HG03060 (cell line): ENCODE data around the gene PLXND1.
"Not testable (repeated sequence)": the region's sequence is repeated elsewhere in the genome, so short reads cannot be mapped to it uniquely, and the experiment has no call there.

Experiments used
- ATAC-seq: cut with Tn5 transposase; IDR thresholded peaks from one replicate; pipeline ENCODE4 v1.9.1; 2021; ENCODE audit warnings: low read depth, moderate number of reproducible peaks; ENCODE audit not compliant: unreplicated experiment

The PLXND1 gene

DNA sequence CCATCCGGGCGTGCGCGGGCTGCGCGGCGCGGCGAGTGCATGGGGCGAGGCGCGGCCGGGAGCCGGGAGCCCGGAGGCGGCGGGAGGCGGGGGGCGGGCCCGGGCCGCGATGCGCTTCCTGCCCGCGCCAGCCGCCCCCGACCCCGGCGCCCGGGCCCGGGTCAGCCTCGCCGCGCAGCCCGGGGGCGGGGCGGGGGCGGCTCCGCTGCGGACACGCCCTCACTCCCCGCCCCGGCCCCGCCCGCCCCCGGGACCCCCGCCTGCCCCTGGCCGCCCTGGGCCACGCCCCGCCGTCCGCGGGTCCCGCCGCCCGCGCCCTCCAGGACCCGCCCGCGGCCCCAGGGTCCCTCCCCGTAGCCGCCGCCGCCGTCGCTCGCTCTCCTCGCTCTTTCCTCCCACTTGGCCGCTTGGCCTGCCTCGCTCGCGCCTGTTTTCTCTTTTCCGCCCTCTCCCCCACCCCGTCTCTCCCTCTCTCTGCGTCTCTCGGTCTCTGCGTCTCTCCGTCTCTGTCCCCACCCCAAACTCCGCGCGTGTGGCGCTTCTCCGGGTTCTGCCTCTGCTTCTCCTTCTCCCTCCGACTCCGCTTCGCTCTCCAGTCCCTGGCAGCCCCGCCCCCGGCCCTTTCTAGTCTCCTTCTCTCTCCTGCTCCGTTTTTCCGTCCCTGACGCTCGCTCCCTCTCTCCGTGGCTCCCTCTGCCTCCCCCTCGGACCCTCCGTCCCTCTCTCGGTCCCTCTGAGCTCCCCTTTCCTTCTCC is at the start of gene PLXND1:
TSS of gene PLXND1 (minus strand) at position 41 of the 755 bp plus-strand sequence. CDS start at position 4, 37 bp downstream.
- ATAC-seq = no peak

DNA sequence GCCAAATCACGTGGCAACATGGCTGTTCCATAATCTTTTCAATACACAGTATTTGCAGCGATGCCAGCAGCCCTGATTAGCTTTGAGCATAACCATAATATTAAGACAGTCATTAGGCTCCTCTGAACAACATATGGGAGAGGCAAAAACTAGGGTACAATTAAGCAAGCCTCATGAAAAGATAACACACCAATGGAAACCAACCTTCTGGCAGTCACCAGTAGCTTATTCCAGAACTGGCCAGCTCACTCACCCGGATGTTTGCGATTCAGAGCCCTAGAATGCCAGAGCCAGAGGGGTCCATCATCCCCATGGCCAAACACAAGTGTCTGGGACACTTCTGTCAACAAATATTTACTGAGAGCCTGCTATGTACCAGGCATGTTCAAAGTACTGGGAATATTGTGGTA is 48.8 kb upstream of the PLXND1 start:
- no peak for ATAC-seq

DNA sequence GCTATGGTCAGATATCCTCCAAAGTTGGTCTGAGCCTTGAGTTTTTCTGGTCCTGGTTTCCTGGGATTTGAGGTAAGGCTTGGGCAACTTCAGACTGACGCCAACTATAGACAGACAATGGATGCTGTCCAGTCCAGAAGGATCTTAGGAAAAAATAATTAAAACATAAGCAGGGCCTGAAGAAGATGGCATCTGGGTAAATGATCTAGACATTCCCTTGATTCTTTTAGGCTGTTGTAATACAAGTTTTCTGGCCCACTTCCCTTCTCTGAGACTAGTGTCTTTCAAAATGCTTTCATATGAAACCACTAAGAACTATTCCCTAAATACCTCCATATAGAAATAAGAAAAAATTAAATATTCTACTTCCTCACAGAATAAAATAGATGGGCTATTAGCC is 47.7 kb upstream of the PLXND1 start:
- no peak for ATAC-seq

DNA sequence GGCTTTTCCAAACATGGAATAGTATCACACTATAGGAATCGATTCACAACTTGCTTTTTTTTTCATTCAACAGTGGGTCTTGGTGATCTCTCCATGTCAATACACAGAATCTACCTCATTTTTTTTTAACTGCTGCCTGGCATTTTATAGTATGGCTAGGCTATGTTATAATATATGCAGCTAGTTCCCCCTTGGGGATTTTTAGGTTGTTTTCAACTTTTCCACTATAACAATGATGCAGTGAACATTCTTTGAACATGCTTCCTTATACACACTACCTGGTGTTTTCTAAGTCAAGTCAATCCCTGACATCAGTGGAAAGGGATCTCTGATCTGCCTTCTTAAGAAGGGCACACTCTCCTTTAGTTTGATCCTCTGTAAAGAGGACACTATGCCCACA is 46.5 kb upstream of the PLXND1 start:
- no peak for ATAC-seq

- no peak for ATAC-seq
Observed at GRCh38 chr3:129651435-129652202, 45.1 kb upstream of the PLXND1 start.

DNA sequence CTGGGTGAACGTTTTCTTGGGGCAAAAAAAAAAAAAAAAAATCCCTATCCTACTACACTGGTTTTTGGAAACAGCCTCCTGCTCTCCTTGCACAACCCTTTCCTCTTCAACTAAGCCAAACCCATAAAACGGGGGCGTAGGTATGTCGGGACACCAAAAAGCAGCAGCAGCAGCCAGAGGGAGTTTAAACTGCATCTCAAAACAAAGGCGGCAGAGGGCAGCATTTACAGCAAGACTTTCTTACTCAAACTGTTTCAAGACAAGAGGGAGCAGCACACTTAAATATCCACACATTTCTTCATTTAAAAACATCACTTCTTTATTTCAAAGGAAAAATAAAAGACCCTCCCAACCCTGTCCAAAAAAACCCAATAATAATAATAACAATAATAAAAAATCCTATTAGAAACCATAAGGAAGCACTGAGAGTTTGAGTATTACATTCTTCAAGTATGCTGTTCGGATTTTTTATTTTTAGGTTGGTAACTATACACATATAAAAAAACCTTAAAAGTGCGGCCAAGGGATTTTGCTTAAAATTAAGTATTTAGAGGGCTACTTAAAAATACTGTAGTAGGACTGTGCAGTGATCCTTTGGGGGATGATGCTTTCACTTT is 43.9 kb upstream of the PLXND1 start:
- ATAC-seq = no peak

DNA sequence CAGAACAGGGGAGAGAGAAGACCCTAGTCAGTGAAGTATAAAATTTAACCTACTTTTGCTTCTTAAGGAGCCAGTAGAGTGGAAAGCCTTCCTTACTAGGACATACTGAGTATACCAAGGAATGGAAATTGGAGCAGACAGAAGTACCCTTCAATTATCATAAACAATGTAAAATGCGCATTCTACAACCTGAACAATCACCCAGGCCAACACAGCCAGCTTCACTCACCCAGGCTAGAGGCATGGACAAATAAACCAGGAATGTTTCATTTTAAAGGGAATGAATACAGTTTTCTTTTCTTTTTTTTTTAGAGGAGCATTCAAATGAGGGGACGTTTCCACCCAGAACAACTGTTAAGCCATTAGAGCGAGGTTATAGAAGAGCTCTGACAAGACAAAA is 41.9 kb upstream of the PLXND1 start:
- ATAC-seq = no peak

DNA sequence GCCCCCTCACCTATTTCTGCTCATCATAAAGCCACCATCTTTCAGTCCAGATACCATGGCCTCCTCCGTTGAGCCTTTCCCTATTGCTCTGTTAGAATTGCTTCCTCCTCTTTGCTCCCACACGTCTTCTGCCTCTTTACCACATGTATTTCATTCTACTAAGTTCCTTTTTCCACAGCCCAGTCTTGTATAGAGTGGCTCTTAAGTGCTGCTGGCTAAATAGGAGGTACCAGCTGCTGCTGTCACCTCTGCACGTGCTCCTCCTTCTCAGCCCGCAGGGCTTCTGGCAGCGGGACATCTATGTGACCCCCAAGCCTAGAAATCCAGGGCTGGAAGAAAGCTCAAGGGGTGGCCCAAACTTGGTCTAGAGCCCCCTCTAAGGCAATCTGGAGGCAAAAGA is 38.8 kb upstream of the PLXND1 start:
- ATAC-seq = no peak

DNA sequence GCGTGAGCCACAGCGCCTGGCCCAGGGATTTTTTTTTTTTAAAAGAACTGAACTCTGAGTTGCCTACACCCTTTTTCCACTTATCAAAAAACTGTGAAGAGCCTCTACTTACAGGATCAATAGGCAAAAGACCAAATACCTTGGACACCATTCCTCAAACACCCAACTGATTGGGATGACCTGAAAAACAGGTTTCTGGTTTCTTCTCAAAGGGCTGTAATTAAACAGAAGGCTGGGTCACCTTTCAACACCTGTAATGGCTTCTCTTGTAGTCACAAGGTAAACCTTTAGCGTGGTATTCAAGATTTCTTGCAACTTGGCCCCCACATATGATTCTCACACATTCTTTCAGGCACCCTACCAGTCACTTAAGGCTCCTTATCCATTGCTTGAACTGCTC is 38.4 kb upstream of the PLXND1 start:
- no peak for ATAC-seq

GRCh38 chr3:129641567-129642260 is 35.2 kb upstream of the PLXND1 start:
- ATAC-seq = not testable (repeated sequence)

DNA sequence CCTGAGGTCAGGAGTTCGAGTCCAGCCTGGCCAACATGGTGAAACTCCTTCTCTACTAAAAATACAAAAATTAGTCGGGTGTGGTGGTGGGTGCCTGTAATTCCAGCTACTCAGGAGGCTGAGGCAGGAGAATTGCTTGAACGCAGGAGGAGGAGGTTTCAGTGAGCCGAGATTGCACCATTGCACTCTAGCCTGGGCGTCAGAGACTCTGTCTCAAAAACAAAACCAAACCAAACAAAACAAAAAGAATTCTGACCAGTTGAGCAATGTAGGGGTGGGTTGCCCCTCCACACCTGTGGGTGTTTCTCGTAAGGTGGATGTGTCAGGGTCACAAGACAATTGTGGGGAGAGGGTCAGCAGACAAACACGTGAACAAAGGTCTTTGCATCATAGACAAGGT is 34.5 kb upstream of the PLXND1 start:
- ATAC-seq = not testable (repeated sequence)

GRCh38 chr3:129638481-129638880 is 32.0 kb upstream of the PLXND1 start:
- no peak for ATAC-seq

DNA sequence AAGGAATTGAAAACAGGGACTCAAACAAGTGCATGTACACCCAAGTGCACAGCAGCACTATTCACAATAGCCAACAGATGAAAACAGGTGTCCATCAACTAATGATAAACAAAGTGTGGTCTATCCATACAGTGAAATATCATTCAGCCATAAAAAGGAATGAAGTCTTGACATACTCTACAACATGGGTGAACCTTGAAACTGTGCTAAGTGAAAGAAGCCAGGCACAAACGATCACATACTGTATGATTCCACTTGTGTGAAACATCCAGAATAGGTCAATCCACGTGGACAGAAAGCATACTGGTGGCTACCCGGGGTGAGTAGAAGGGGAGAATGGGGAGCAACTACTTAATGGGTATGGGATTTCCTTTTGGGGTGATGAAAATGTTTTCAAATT is 29.6 kb upstream of the PLXND1 start:
- no peak for ATAC-seq

DNA sequence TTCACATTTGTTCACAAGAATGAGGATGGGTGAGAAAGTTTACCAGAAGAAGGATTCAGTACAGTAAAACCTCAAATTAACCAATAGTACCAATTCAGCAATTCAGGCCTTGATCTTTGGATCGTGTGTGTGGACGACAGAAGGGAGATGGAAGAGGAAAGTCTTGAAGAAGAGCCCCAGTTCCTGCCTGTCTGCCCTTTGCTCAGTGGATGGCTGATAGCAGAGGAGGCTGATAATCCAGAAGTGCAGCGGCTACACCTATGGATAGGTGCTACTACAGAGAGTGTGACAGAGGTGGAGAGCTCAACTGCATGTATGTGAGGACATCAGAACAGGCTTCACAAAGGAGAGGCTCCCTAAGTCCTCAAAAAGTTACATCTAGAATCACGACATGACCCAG is 29.2 kb upstream of the PLXND1 start:
- ATAC-seq = no peak

DNA sequence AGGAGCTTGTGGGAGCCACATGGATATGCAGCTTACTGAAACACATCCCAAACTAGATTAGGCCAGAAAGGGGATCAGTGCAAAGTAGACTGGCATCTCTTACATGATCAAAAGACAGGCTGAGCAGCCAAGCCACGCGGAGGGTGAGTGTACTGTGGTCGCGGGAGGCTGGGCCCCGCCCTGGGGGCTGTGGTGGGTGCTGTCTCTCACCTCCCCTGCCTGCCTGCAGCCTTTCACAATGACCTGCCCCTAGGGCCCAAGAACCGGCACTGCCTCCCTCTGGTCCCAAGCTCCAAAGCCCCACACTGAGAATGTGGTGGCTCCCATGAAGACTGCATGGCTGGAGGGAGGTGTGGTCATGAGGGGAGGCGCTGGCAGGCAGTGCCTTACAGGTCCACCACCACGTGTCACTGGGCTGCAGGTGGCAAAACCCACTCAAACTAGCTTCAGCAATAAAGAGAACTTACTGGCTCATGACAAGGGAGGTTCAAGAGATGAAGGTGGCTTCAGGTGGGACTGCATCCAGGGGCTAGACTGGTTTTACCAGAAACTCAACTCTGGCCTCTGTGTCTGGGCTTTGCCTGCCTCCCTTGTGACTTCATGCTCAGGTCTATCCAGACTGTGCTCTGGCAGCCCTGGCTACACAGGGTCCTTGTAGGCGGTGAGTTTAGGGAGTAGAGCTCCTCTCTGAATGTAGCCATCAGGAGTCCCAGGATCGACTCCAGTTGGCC is 27.4 kb upstream of the PLXND1 start:
- ATAC-seq = no peak

DNA sequence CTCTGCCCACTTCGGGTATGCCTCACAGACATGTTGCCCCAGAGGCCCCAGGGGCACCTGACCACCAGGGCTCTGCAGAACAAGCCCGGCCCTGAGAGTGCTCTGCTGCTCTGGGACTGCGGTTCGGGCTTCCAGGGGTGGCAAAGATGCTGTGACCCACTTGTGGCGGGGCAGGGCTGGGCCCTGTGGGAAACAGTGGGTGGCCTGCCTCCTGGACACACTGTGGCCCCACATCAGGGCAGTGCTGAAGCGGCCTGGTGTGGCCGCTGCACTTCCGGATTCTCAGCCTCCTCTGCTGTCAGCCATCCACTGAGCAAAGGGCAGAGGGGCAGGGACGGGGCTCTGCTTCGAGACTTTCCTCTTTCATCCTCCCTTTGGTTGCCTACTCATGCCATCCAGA is 26.5 kb upstream of the PLXND1 start:
- no peak for ATAC-seq

- no peak for ATAC-seq
Observed at GRCh38 chr3:129632556-129632955, 26.1 kb upstream of the PLXND1 start.

GRCh38 chr3:129632056-129632455 is 25.6 kb upstream of the PLXND1 start:
- ATAC-seq = no peak

DNA sequence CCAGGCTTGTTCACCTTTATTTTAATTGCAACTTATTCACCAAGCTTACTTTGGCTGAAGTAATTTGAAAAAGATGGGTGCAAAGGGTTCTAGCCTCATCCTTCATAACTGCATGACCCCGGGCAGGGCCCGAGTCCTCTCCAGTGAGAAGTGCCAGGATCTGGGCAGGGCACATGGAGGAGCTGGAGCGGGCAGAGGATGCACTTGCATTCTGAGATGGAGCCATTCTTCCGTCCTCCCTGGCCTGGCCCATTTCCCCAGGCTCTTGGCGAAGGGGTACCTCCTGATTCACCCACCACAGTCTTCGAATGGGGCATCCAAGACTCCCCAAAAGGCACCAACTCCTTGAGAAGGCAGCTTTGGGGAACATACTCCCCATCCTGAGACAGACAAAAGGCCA is 22.5 kb upstream of the PLXND1 start:
- no peak for ATAC-seq

DNA sequence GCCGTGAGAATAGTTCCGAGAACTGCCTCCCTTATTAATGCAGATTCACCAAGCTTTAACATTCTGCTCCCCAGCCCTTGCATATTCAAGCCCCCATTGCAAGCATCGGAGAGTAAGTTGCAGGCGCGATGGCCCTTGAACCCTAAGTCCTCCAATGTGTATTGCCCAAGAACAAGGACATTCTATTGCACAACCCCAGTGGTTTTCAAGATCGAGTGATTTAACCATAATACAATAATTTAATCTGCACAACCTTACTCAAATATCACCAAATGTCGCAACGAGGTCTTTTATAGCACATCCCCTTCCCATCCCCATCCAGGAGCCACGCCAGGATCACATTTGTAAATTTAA is 21.7 kb upstream of the PLXND1 start:
- ATAC-seq = no peak
